Spleen (tissue), 11 donors: ENCODE results near the gene PTPRK. TPM values are rescaled to one million over a fixed set of nuclear protein-coding genes. Genes with fewer than 3 reads are reported as not detected.

Source experiments
- DNase-seq: peaks from one replicate; pipeline ENCODE4 v3.0.0-alpha.2; 2020
- H3K27ac ChIP-seq, 8 donors: fragments of 200-600 bp; sonication (generic) in 7 of 8; 1 replicate in 4 of 8; 2 replicates in 4 of 8; pipeline versions ENCODE4 v1.5.0 to v1.8.0; 2016 to 2021; ENCODE audit warnings: inconsistent platforms in 4 of 8, mild to moderate bottlenecking in 4 of 8, moderate library complexity in 1 of 8
- H3K27me3 ChIP-seq, 7 donors: fragments of 200-600 bp; sonication (generic) in 6 of 7; replicated peaks in 1 of 7; 1 replicate in 4 of 7; 2 replicates in 3 of 7; pipeline versions ENCODE4 v1.5.0 to v1.8.0; 2016 to 2021; ENCODE audit warnings: inconsistent platforms in 3 of 7, mild to moderate bottlenecking in 1 of 7
- H3K36me3 ChIP-seq, 6 donors: fragments of 200-600 bp; sonication (generic) in 5 of 6; 1 replicate in 4 of 6; 2 replicates in 2 of 6; pipeline versions ENCODE4 v1.5.0 to v1.8.0; 2016 to 2021; ENCODE audit warnings: inconsistent platforms in 2 of 6
- H3K4me1 ChIP-seq, 6 donors: fragments of 200-600 bp; sonication (generic) in 5 of 6; 1 replicate in 3 of 6; 2 replicates in 3 of 6; pipeline versions ENCODE4 v1.5.0 to v1.8.0; 2016 to 2021; ENCODE audit warnings: inconsistent platforms in 3 of 6
- H3K4me3 ChIP-seq, 8 donors: fragments of 200-600 bp; sonication (generic) in 7 of 8; 1 replicate in 4 of 8; 2 replicates in 4 of 8; pipeline versions ENCODE4 v1.5.0 to v1.8.0; 2016 to 2021; ENCODE audit warnings: inconsistent platforms in 4 of 8, mild to moderate bottlenecking in 4 of 8, moderate library complexity in 2 of 8
- H3K9me3 ChIP-seq, 8 donors: fragments of 200-600 bp; sonication (generic) in 7 of 8; 1 replicate in 4 of 8; 2 replicates in 4 of 8; pipeline versions ENCODE4 v1.5.0 to v1.8.0; 2016 to 2021; ENCODE audit warnings: inconsistent platforms in 4 of 8
- CTCF ChIP-seq, 11 experiments: fragments of 200-600 bp in 7 of 11; fragments of 450-650 bp in 4 of 11; sonication (generic) in 4 of 11; IDR thresholded peaks in 8 of 11; conservative IDR thresholded peaks in 3 of 11; 1 replicate in 7 of 11; 2 replicates in 4 of 11; pipeline versions ENCODE4 v1.4.0 to v1.8.0; 2016 to 2021; ENCODE audit warnings: antibody characterized with exemption in 11 of 11, inconsistent platforms in 4 of 11, mild to moderate bottlenecking in 1 of 11
- POLR2A ChIP-seq, 3 donors: fragments of 450-650 bp; IDR thresholded peaks; one replicate each; pipeline ENCODE4 v1.5.1; 2017; ENCODE audit warnings: antibody characterized with exemption in 3 of 3, mild to moderate bottlenecking in 1 of 3
- POLR2AphosphoS5 ChIP-seq, 3 donors: sonication (generic); formaldehyde crosslinking; IDR thresholded peaks; one replicate each; pipeline ENCODE4 v1.5.1; 2017; ENCODE audit warnings: antibody characterized with exemption in 3 of 3
- WGBS, 5 donors: extraction: QIAGEN DNeasy Blood & Tissue Kit in 3 of 5; methylation state at CpG; one replicate each; pipeline versions ENCODE4 v1.1.5 to v1.1.7; 2013 to 2018; 5-methylcytosine and 5-hydroxymethylcytosine counted together
- intact Hi-C: fragments of 100-400 bp; cut with DNase I; formaldehyde crosslinking; loops from one replicate; pipeline ENCODE4 v1.15.0; 2023; ENCODE audit warnings: low total_unique reads
- polyA plus RNA-seq, 3 donors: library from polyadenylated mRNA; stranded (reverse); fragments of 200-250 nt; gene quantifications; one replicate each; pipeline ENCODE4 v1.2.1, GENCODE V29; 2013
- total RNA-seq, 7 donors: library from RNA; depleted of rRNA in 3 of 7; stranded (reverse); fragments of >200 nt in 3 of 7; fragmentation: NEBNext Ultra II Directional in 4 of 7; extraction: Animal tissue kit (Norgen Biotek cat#: 25700) in 4 of 7; gene quantifications; one replicate each; pipeline versions ENCODE4 v1.1.0 to v1.2.1, GENCODE V29; 2016 to 2021
- donor health status: healthy with polysubstance abuse.
- donor health status: DM: no; HTN: no; CAD: no; lungs with moderate emphysema.
- donor health status: DM: no; HTN: no; CAD: no.
- donor health status: Bipolar disorder and iron deficiency.
- donor health status: healthy.
- donor health status: DM: no; HTN: no; CAD: no.
- donor health status: DM: yes; HTN: yes; CAD: no.

PTPRK gene
- total and polyA plus RNA-seq, 10 donors, result 3.3 to 67.8 (median 34.0) TPM

GRCh38 chr6:128149796-128150195 is 370.6 kb downstream of the PTPRK start:
- H3K27me3 ChIP-seq, result no peaks in the 10 kb centered on the region
- no peaks in the 10 kb centered on the region for H3K36me3 ChIP-seq
- intact Hi-C loops, result no loop called here
- H3K4me3 ChIP-seq, result no peak overlapping the region
- DNase-seq, result no peak
- no peaks in the 10 kb centered on the region for H3K9me3 ChIP-seq
- no peaks in the 10 kb centered on the region for H3K4me1 ChIP-seq
- 91 to 98% (median 94%) methylated on average over 1 of the region's 1 CpG for WGBS, 5 donors
- H3K27ac ChIP-seq, result no peak overlapping the region
- TF ChIP-seq CTCF (IDR thresholded peaks at IDR 0.05 in 8 of 11, conservative IDR thresholded peaks at IDR 0.05 in 3 of 11) (no peak), POLR2AphosphoS5 (IDR thresholded peaks at IDR 0.05) (no peak), POLR2A (IDR thresholded peaks at IDR 0.05) (no peak)

GRCh38 chr6:128144320-128144719 is 376.1 kb downstream of the PTPRK start:
- intact Hi-C loops, result no loop called here
- Histone ChIP-seq H3K9me3 (no peaks in the 10 kb centered on the region), H3K27me3 (no peaks in the 10 kb centered on the region), H3K4me3 (no peak overlapping the region), H3K4me1 (no peaks in the 10 kb centered on the region), H3K27ac (no peak overlapping the region), H3K36me3 (no peaks in the 10 kb centered on the region)
- no peak for DNase-seq
- WGBS, 5 donors, result 57 to 78% (median 67%) methylated on average over 1 of the region's 1 CpG
- TF ChIP-seq CTCF (IDR thresholded peaks at IDR 0.05 in 8 of 11, conservative IDR thresholded peaks at IDR 0.05 in 3 of 11) (no peak), POLR2AphosphoS5 (IDR thresholded peaks at IDR 0.05) (no peak), POLR2A (IDR thresholded peaks at IDR 0.05) (no peak)

- H3K4me3 ChIP-seq, result no peak overlapping the region
- H3K27ac ChIP-seq, result no peak overlapping the region
- H3K9me3 ChIP-seq, result no peaks in the 10 kb centered on the region
- TF ChIP-seq POLR2AphosphoS5 (IDR thresholded peaks at IDR 0.05) (no peak), POLR2A (IDR thresholded peaks at IDR 0.05) (no peak), CTCF (IDR thresholded peaks at IDR 0.05 in 8 of 11, conservative IDR thresholded peaks at IDR 0.05 in 3 of 11) (no peak)
- intact Hi-C loops, result no loop called here
- no peaks in the 10 kb centered on the region for H3K4me1 ChIP-seq
- H3K36me3 ChIP-seq, result no peaks in the 10 kb centered on the region
- no peaks in the 10 kb centered on the region for H3K27me3 ChIP-seq
- DNase-seq, result no peak
Measured at GRCh38 chr6:128141932-128142331, 378.5 kb downstream of the PTPRK start.

- Histone ChIP-seq H3K27me3 (no peaks in the 10 kb centered on the region), H3K27ac (no peak overlapping the region), H3K4me1 (no peaks in the 10 kb centered on the region), H3K9me3 (no peaks in the 10 kb centered on the region), H3K4me3 (no peak overlapping the region), H3K36me3 (no peaks in the 10 kb centered on the region)
- intact Hi-C loops, result no loop called here
- 69 to 95% (median 88%) methylated on average over 1 of the region's 1 CpG for WGBS, 5 donors
- DNase-seq, result no peak
- no peak for TF ChIP-seq CTCF (IDR thresholded peaks at IDR 0.05 in 8 of 11, conservative IDR thresholded peaks at IDR 0.05 in 3 of 11)
- TF ChIP-seq POLR2AphosphoS5 (IDR thresholded peaks at IDR 0.05), result no peak
- no peak for TF ChIP-seq POLR2A (IDR thresholded peaks at IDR 0.05)
Measured at GRCh38 chr6:128139519-128139918, 380.9 kb downstream of the PTPRK start.
